Esophagus muscularis mucosa (tissue), 3 donors: Measurements from ENCODE around the gene MYRIP.

Source experiments
- CTCF ChIP-seq, 3 experiments: fragments of 200-600 bp in 2 of 3; fragments of 450-650 bp in 1 of 3; sonication (generic) in 2 of 3; IDR thresholded peaks; one replicate each; pipeline ENCODE4 v1.5.1; 2017 to 2019; ENCODE audit warnings: antibody characterized with exemption in 3 of 3, mild to moderate bottlenecking in 2 of 3, moderate library complexity in 1 of 3
- POLR2A ChIP-seq: fragments of 450-650 bp; IDR thresholded peaks from one replicate; pipeline ENCODE4 v1.6.1; 2017; ENCODE audit warnings: antibody characterized with exemption, moderate library complexity, mild to moderate bottlenecking, low read depth
- POLR2AphosphoS5 ChIP-seq, 2 donors: sonication (generic); formaldehyde crosslinking; IDR thresholded peaks; one replicate each; pipeline ENCODE4 v1.6.1; 2017; ENCODE audit warnings: antibody characterized with exemption in 2 of 2

DNA sequence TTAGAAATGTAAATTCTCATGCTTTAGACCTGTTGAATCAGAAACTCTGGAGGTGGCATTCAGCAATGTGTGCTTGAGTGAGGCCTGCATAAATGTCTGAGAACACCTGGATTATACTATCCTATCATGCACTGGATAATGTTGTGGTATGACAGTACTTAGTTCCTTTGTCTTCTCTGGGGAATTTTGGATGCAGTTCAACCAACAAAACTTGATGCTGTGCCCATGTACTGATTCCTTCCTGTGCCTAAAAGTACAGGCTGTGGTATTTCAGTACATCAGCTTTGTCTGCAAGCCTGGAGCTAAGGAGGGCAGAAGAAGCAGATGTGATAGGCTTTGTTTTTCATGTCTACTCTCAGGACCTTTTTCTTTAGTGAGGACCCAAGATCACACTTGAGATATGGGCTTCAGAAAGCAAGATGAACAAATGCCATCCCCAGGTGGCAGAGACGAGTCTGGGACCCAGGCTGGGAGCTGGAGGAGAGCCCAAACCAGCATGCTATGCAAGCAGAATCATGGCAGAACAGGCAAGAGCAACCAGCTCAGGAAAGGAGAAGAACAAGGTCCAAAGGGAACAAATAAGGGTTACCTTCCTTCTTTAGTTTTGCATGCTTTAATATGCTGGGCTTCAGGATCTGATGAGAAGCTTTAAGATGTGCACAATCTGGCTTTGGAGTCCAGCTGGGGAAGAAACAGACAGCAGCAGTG, 124.7 kb downstream of the MYRIP start:
- TF ChIP-seq CTCF (IDR thresholded peaks at IDR 0.05) (no peak), POLR2A (no peak), POLR2AphosphoS5 (IDR thresholded peaks at IDR 0.05) (no peak)
